GM18505 (cell line): ENCODE measurements around the gene NDE1.

Experiments used
- ATAC-seq: cut with Tn5 transposase; IDR thresholded peaks from one replicate; pipeline ENCODE4 v1.9.1; 2021; ENCODE audit not compliant: unreplicated experiment
- POLR2A ChIP-seq: IDR thresholded peaks from 4 replicates; pipeline ENCODE4 v1.6.1; 2011; ENCODE audit warnings: borderline replicate concordance; ENCODE audit not compliant: insufficient read depth, insufficient read length; ENCODE audit errors: extremely low read depth

The NDE1 gene

GRCh38 chr16:15771694-15772093 lies 121.6 kb downstream of the NDE1 start:
- TF ChIP-seq POLR2A, result no peak
- ATAC-seq, result no peak

GRCh38 chr16:15772579-15773293 lies 122.7 kb downstream of the NDE1 start:
- no peak for TF ChIP-seq POLR2A
- no peak for ATAC-seq

- no peak for TF ChIP-seq POLR2A
- ATAC-seq, result no peak
These were observed 123.9 kb downstream of the NDE1 start for GRCh38 chr16:15773968-15774367.

- TF ChIP-seq POLR2A, result no peak
- ATAC-seq, result no peak
These were observed 125.2 kb downstream of the NDE1 start for GRCh38 chr16:15775209-15775608.

DNA sequence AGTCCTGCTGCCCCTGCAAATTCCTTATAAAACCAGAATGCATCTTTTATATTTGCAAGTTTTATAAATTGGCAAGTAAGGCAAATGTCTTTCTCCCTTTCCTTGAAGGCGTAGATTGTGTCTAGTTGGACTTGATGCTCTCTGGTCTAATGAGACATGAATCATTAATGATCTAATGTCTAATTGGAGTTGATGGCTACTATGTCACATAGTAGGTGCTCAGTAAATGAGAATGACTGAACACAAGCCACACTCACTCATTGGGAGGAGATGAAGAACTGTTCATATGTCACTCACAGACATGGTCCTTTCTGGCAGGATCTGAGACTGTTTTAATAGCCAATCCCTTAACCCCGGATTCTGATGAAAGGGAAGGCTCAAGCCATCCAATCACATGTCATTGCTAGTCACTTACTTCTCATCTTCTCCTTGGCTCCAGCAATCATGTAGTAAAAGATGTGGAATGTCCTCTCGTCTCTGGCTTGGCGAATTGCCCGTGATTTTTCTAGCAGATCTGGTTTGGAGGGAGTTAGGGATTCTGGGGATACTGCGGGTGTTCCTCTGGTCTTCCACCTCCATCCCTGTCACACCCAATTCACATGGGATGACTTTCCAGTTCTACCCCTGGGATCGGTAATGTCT lies 125.7 kb downstream of the NDE1 start:
- no peak for ATAC-seq
- TF ChIP-seq POLR2A, result no peak
